Measurements from ENCODE around the gene BIN1.

BIN1 gene

DNA sequence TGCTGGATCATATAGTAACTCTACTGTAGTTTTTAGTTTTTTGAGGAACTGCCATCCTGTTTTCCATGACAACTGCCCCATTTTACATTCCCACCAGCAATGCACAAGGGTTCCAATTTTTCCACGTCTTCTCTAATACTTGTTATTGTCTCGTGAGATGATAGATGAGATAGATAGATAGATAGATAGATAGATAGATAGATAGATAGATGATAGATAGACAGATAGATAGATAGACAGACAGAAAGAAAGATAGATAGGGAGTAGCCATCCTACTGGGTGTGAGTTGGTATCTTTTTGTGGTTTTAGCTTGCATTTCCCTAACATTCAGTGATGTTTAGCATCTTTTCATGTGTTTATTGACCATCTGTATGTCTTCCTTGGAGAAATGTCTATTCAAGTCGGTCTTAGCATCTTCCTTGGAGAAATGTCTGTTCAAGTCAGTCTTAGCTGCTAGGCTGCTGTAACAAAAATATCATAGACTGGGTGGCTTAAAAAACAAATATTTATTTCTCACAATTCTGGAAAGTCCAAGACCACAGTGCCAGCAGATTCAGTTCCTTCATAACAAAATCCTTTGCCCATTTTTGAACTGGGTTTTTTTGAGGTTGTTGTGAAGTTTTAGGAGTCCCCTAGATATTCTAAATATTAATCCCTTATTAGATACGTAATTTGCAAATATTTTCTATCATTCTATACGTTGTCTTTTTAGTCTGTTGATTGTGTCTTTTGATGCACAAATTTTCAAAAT lies 98.5 kb downstream of the BIN1 start:
- no peak overlapping the region for H2AK5ac ChIP-seq (ENCODE audit: low read length, severe bottlenecking)
- no peak for DNase-seq
- no peaks in the 10 kb centered on the region for H3K79me1 ChIP-seq (replicated peaks; ENCODE audit: low read length, poor library complexity, severe bottlenecking)
- peaks cover 11% of the 10 kb centered on the region for H3K9me3 ChIP-seq (ENCODE audit: control insufficient read depth, low read length)
- no peak overlapping the region for H3K14ac ChIP-seq (ENCODE audit: low read length in 2 of 2)
- no peak overlapping the region for H2AFZ ChIP-seq (ENCODE audit: low read depth, low read length)
- no peak overlapping the region for H3K18ac ChIP-seq (ENCODE audit: low read depth in 1 of 2, low read length in 2 of 2)
- H3K36me3 ChIP-seq (ENCODE audit: control insufficient read depth in 1 of 2, insufficient read depth in 2 of 2, low read depth in 1 of 2, low read length in 2 of 2), result no peaks in the 10 kb centered on the region
- no peak overlapping the region for H3K9ac ChIP-seq (ENCODE audit: low read length)
- H3K27me3 ChIP-seq (ENCODE audit: control insufficient read depth in 1 of 2, insufficient read depth in 1 of 2, low read length in 2 of 2), result peaks cover 0 to 5% of the 10 kb centered on the region in 2 experiments
- no peak overlapping the region for H2BK12ac ChIP-seq (ENCODE audit: low read length in 2 of 2)
- no peak overlapping the region for H3K23ac ChIP-seq (ENCODE audit: low read length in 2 of 2)
- H2BK120ac ChIP-seq (ENCODE audit: low read depth, low read length), result no peak overlapping the region
- H2BK5ac ChIP-seq (ENCODE audit: low read depth, low read length, poor library complexity, severe bottlenecking), result no peak overlapping the region
- no peak overlapping the region for H3K4me2 ChIP-seq (ENCODE audit: low read length, poor library complexity, severe bottlenecking)
- no peak overlapping the region for H3K4me3 ChIP-seq (ENCODE audit: insufficient read depth in 1 of 2, low read depth in 1 of 2, low read length in 2 of 2)
- H2BK15ac ChIP-seq (ENCODE audit: low read depth, poor library complexity, severe bottlenecking), result no peak overlapping the region
- H3K4ac ChIP-seq (ENCODE audit: low read depth in 1 of 2, low read length in 2 of 2), result no peak overlapping the region
- 97% methylated on average over 3 of the region's 5 CpGs for WGBS
- H4K8ac ChIP-seq (ENCODE audit: low read length), result no peak overlapping the region
- no peak overlapping the region for H3K27ac ChIP-seq (ENCODE audit: low read length, poor library complexity, severe bottlenecking)
- no peak overlapping the region for H4K91ac ChIP-seq (ENCODE audit: low read length)
- H3K4me1 ChIP-seq (ENCODE audit: control insufficient read depth, insufficient read depth, low read depth, low read length), result no peaks in the 10 kb centered on the region

GRCh38 chr2:127007652-127008051 lies 99.3 kb downstream of the BIN1 start:
- Histone ChIP-seq H3K4me1 (ENCODE audit: control insufficient read depth, insufficient read depth, low read depth, low read length) (no peaks in the 10 kb centered on the region), H2AFZ (ENCODE audit: low read depth, low read length) (no peak overlapping the region), H3K27me3 (ENCODE audit: control insufficient read depth in 1 of 2, insufficient read depth in 1 of 2, low read length in 2 of 2) (peaks cover 0 to 5% of the 10 kb centered on the region in 2 experiments), H2AK5ac (ENCODE audit: low read length, severe bottlenecking) (no peak overlapping the region), H3K27ac (ENCODE audit: low read length, poor library complexity, severe bottlenecking) (no peak overlapping the region), H3K9ac (ENCODE audit: low read length) (peak overlapping the region; percentile 33), H4K8ac (ENCODE audit: low read length) (no peak overlapping the region), H2BK12ac (ENCODE audit: low read length in 2 of 2) (no peak overlapping the region), H3K14ac (ENCODE audit: low read length in 2 of 2) (no peak overlapping the region), H3K4me3 (ENCODE audit: insufficient read depth in 1 of 2, low read depth in 1 of 2, low read length in 2 of 2) (no peak overlapping the region), H3K18ac (ENCODE audit: low read depth in 1 of 2, low read length in 2 of 2) (no peak overlapping the region), H3K36me3 (ENCODE audit: control insufficient read depth in 1 of 2, insufficient read depth in 2 of 2, low read depth in 1 of 2, low read length in 2 of 2) (no peaks in the 10 kb centered on the region), H3K4me2 (ENCODE audit: low read length, poor library complexity, severe bottlenecking) (no peak overlapping the region), H3K9me3 (ENCODE audit: control insufficient read depth, low read length) (peaks cover 11% of the 10 kb centered on the region), H2BK5ac (ENCODE audit: low read depth, low read length, poor library complexity, severe bottlenecking) (no peak overlapping the region), H3K23ac (ENCODE audit: low read length in 2 of 2) (no peak overlapping the region), H4K91ac (ENCODE audit: low read length) (no peak overlapping the region), H3K79me1 (replicated peaks; ENCODE audit: low read length, poor library complexity, severe bottlenecking) (no peaks in the 10 kb centered on the region), H2BK15ac (ENCODE audit: low read depth, poor library complexity, severe bottlenecking) (no peak overlapping the region), H3K4ac (ENCODE audit: low read depth in 1 of 2, low read length in 2 of 2) (no peak overlapping the region), H2BK120ac (ENCODE audit: low read depth, low read length) (no peak overlapping the region)
- 33% methylated on average over 1 of the region's 3 CpGs for WGBS
- peak; percentile 58 for DNase-seq

DNA sequence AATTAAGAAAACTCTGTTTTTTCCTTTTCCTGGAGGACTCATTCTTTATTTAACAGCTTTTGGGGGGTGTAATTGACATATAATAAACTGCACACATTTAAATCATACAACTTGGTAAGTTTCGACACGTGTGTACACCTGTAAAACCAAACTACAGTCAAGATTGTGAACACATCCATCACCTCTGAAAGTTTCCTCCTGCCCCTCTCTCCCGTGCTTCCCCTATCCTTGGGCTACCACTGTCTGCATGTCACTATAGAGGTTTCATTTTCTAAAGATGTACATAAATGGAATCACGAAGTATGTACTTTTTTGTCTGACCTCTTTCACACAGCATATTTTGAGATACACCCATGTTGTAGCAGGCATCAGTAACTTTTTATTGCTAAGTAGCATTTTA lies 100.0 kb downstream of the BIN1 start:
- Histone ChIP-seq H2BK5ac (ENCODE audit: low read depth, low read length, poor library complexity, severe bottlenecking) (no peak overlapping the region), H3K4me2 (ENCODE audit: low read length, poor library complexity, severe bottlenecking) (no peak overlapping the region), H3K18ac (ENCODE audit: low read depth in 1 of 2, low read length in 2 of 2) (no peak overlapping the region), H3K4ac (ENCODE audit: low read depth in 1 of 2, low read length in 2 of 2) (no peak overlapping the region), H2BK120ac (ENCODE audit: low read depth, low read length) (no peak overlapping the region), H3K9ac (ENCODE audit: low read length) (no peak overlapping the region), H3K27ac (ENCODE audit: low read length, poor library complexity, severe bottlenecking) (no peak overlapping the region), H2AFZ (ENCODE audit: low read depth, low read length) (no peak overlapping the region), H3K9me3 (ENCODE audit: control insufficient read depth, low read length) (peaks cover 11% of the 10 kb centered on the region), H3K79me1 (replicated peaks; ENCODE audit: low read length, poor library complexity, severe bottlenecking) (no peaks in the 10 kb centered on the region), H4K91ac (ENCODE audit: low read length) (no peak overlapping the region), H3K4me1 (ENCODE audit: control insufficient read depth, insufficient read depth, low read depth, low read length) (no peaks in the 10 kb centered on the region), H3K27me3 (ENCODE audit: control insufficient read depth in 1 of 2, insufficient read depth in 1 of 2, low read length in 2 of 2) (peaks cover 0 to 5% of the 10 kb centered on the region in 2 experiments), H2BK15ac (ENCODE audit: low read depth, poor library complexity, severe bottlenecking) (no peak overlapping the region), H3K23ac (ENCODE audit: low read length in 2 of 2) (no peak overlapping the region), H3K36me3 (ENCODE audit: control insufficient read depth in 1 of 2, insufficient read depth in 2 of 2, low read depth in 1 of 2, low read length in 2 of 2) (no peaks in the 10 kb centered on the region), H3K4me3 (ENCODE audit: insufficient read depth in 1 of 2, low read depth in 1 of 2, low read length in 2 of 2) (no peak overlapping the region), H4K8ac (ENCODE audit: low read length) (no peak overlapping the region), H2BK12ac (ENCODE audit: low read length in 2 of 2) (no peak overlapping the region), H2AK5ac (ENCODE audit: low read length, severe bottlenecking) (no peak overlapping the region), H3K14ac (ENCODE audit: low read length in 2 of 2) (no peak overlapping the region)
- DNase-seq, result no peak
- WGBS, result 100% methylated on average over 3 of the region's 4 CpGs

DNA sequence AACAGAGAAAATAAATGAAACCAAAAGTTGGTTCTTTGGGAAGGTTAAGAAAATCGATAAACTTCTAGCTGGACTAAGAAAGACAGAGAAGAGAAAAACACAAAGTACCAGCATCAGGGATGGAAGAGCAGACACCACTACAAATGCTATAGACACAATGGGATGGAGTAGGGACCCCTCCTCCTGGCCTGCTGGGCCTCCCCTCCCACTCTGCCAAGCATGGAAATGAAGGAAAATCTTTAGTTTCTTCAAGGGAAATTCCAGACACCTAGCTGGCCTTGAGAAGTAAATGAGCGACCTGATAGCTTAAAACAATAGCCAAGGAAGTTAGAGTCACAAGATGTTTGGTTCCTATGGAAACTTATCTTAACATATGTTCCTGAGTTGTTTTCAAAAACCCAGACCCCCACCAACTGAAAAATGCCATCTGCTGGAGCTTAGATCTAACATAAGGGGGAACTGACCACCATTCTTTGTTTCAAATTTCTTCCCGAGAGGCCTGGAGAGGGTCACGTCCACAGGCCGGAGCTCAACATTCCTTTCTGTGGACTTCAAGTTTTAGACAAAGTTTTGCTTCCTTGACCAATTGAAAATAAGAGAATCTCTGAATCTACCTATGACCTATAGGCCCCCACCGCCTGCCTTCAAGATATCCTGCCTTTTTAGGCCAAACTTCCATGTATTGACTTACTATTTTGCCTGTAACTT lies 101.9 kb downstream of the BIN1 start:
- Histone ChIP-seq H3K27me3 (ENCODE audit: control insufficient read depth in 1 of 2, insufficient read depth in 1 of 2, low read length in 2 of 2) (no peaks in the 10 kb centered on the region), H3K9me3 (ENCODE audit: control insufficient read depth, low read length) (peaks cover 6% of the 10 kb centered on the region), H3K36me3 (ENCODE audit: control insufficient read depth in 1 of 2, insufficient read depth in 2 of 2, low read depth in 1 of 2, low read length in 2 of 2) (no peaks in the 10 kb centered on the region), H4K8ac (ENCODE audit: low read length) (no peak overlapping the region), H3K14ac (ENCODE audit: low read length in 2 of 2) (no peak overlapping the region), H3K4ac (ENCODE audit: low read depth in 1 of 2, low read length in 2 of 2) (no peak overlapping the region), H3K9ac (ENCODE audit: low read length) (no peak overlapping the region), H3K4me1 (ENCODE audit: control insufficient read depth, insufficient read depth, low read depth, low read length) (no peaks in the 10 kb centered on the region), H3K4me2 (ENCODE audit: low read length, poor library complexity, severe bottlenecking) (no peak overlapping the region), H2BK12ac (ENCODE audit: low read length in 2 of 2) (no peak overlapping the region), H3K27ac (ENCODE audit: low read length, poor library complexity, severe bottlenecking) (no peak overlapping the region), H3K18ac (ENCODE audit: low read depth in 1 of 2, low read length in 2 of 2) (no peak overlapping the region), H2AK5ac (ENCODE audit: low read length, severe bottlenecking) (no peak overlapping the region), H2BK5ac (ENCODE audit: low read depth, low read length, poor library complexity, severe bottlenecking) (no peak overlapping the region), H4K91ac (ENCODE audit: low read length) (no peak overlapping the region), H2BK15ac (ENCODE audit: low read depth, poor library complexity, severe bottlenecking) (no peak overlapping the region), H3K23ac (ENCODE audit: low read length in 2 of 2) (no peak overlapping the region), H2BK120ac (ENCODE audit: low read depth, low read length) (no peak overlapping the region), H3K79me1 (replicated peaks; ENCODE audit: low read length, poor library complexity, severe bottlenecking) (no peaks in the 10 kb centered on the region), H2AFZ (ENCODE audit: low read depth, low read length) (no peak overlapping the region), H3K4me3 (ENCODE audit: insufficient read depth in 1 of 2, low read depth in 1 of 2, low read length in 2 of 2) (no peak overlapping the region)
- 91% methylated on average over 5 of the region's 6 CpGs for WGBS
- no peak for DNase-seq

Measured in mesenchymal stem cell (in vitro differentiated cells and primary cell).